Cardiac muscle cell (in vitro differentiated cells and primary cell): ENCODE results near the gene PLEKHM1. TPM values are rescaled to one million over a fixed set of nuclear protein-coding genes. Genes with fewer than 3 reads are reported as not detected.

ENCODE experiments used
- DNase-seq, 2 donors: peaks; one replicate each; pipeline versions ENCODE4 v3.0.0 to v3.0.0-alpha.2; 2010 to 2017; ENCODE audit warnings: low read depth in 1 of 2, low spot score in 1 of 2
- H3K27ac ChIP-seq: fragments of 200-600 bp; sonication (generic); 2 replicates; pipeline ENCODE4 v1.5.1; 2016
- H3K27me3 ChIP-seq: fragments of 200-600 bp; sonication (generic); 2 replicates; pipeline ENCODE4 v1.6.0; 2016; ENCODE audit warnings: control low read depth
- H3K36me3 ChIP-seq: fragments of 200-600 bp; sonication (generic); 2 replicates; pipeline ENCODE4 v1.5.1; 2016; ENCODE audit warnings: control low read depth
- H3K4me1 ChIP-seq: fragments of 200-600 bp; sonication (generic); 2 replicates; pipeline ENCODE4 v1.8.1; 2017; ENCODE audit warnings: low read depth, mild to moderate bottlenecking, mixed run types
- H3K4me3 ChIP-seq: fragments of 200-600 bp; sonication (generic); 2 replicates; pipeline ENCODE4 v1.5.1; 2016; ENCODE audit warnings: mild to moderate bottlenecking
- H3K9me3 ChIP-seq: fragments of 200-600 bp; sonication (generic); 2 replicates; pipeline ENCODE4 v1.5.1; 2017; ENCODE audit warnings: low read depth, mild to moderate bottlenecking, control low read depth
- polyA plus RNA-seq: library from polyadenylated mRNA; unstranded; fragments of >200 nt; fragmentation: Nextera tagmentation; extraction: Ambion mirVana; gene quantifications from 2 replicates; pipeline ENCODE4 v1.2.1, GENCODE V29; 2016
- total RNA-seq: library from RNA; depleted of rRNA; stranded (reverse); fragments of >200 nt; gene quantifications from 2 replicates; pipeline ENCODE4 v1.2.3, GENCODE V29; 2016
- TF ChIP-seq, protein P1 (sequence below): IDR thresholded peaks from 2 replicates; pipeline ENCODE4 v1.5.1; 2012; ENCODE audit warnings: low read depth, mild to moderate bottlenecking, low read length

Gene PLEKHM1
- total and polyA plus RNA-seq, 2 experiments from 2014 or later: 13.5 to 50.8 TPM

DNA sequence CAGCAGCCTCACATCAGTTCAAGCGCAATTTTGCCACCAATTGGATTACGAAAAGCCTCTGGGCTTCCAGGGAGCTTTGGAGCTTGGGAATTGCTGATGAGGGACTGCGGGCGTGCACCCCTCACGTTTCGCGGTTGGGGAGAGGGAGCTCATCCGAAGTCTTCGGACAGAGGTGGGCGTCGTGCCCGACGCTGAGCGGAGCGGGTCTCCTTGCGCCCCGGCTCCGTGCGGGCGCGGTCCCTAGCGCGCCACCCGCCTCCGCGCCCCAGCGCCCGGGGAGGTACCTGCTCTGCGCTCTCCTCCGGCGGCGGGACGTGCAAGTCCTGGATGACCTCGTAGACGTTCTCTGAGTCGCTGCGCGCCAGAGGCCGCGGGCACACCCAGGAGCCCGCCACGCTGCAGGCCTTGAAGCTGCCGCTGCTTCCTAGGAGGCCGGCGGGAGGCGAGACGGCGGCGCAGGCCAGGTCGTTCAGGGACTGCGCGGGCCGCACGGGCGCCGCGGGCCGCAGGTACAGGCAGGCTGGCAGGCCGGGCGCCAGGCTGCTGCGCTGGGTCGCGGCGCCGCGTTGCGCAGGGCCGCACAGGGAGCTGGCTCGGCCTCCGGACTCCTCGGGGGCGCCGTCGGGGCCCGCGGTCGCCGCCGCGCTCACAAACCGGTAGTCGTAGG lies 61.0 kb downstream of the PLEKHM1 start:
- Histone ChIP-seq H3K27ac (no peak overlapping the region), H3K4me1 (no peaks in the 10 kb centered on the region), H3K36me3 (no peaks in the 10 kb centered on the region), H3K9me3 (no peaks in the 10 kb centered on the region), H3K27me3 (peaks cover 69% of the 10 kb centered on the region), H3K4me3 (peak overlapping the region; percentile 12)
- TF ChIP-seq, protein P1, sequence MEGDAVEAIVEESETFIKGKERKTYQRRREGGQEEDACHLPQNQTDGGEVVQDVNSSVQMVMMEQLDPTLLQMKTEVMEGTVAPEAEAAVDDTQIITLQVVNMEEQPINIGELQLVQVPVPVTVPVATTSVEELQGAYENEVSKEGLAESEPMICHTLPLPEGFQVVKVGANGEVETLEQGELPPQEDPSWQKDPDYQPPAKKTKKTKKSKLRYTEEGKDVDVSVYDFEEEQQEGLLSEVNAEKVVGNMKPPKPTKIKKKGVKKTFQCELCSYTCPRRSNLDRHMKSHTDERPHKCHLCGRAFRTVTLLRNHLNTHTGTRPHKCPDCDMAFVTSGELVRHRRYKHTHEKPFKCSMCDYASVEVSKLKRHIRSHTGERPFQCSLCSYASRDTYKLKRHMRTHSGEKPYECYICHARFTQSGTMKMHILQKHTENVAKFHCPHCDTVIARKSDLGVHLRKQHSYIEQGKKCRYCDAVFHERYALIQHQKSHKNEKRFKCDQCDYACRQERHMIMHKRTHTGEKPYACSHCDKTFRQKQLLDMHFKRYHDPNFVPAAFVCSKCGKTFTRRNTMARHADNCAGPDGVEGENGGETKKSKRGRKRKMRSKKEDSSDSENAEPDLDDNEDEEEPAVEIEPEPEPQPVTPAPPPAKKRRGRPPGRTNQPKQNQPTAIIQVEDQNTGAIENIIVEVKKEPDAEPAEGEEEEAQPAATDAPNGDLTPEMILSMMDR: no peak
- peak in 1 of 2 donors; percentile 60 for DNase-seq

DNA sequence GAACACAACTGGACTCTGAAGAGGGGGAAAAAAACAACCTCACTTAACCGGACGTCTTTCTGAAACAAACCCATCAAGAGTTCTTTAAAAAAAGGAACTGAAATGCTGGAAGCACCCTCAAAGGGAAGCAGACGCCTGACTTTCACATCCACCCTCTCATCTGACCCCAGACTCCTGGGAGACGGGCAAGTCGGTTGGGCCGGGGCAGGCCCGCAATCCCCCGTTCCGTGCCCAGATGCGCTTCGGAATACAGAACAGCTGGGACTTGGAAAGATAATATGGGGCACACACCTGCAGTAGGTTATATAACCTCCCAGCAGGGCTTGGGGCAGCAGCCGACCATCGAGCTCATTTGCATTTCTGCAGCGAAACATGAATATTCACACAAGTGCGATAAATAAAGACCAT lies 61.6 kb downstream of the PLEKHM1 start:
- H3K4me1 ChIP-seq: peaks cover 5% of the 10 kb centered on the region
- H3K27ac ChIP-seq: no peak overlapping the region
- TF ChIP-seq, protein P1: no peak
- no peaks in the 10 kb centered on the region for H3K36me3 ChIP-seq
- peak overlapping the region; percentile 12 for H3K4me3 ChIP-seq
- no peaks in the 10 kb centered on the region for H3K9me3 ChIP-seq
- no peak for DNase-seq
- H3K27me3 ChIP-seq: peaks cover 69% of the 10 kb centered on the region

GRCh38 chr17:45428050-45428617 lies 62.4 kb downstream of the PLEKHM1 start:
- H3K27me3 ChIP-seq: peaks cover 62% of the 10 kb centered on the region
- peak; percentile 67 to 80 for DNase-seq
- H3K4me1 ChIP-seq: peaks cover 5% of the 10 kb centered on the region
- H3K27ac ChIP-seq: no peak overlapping the region
- H3K4me3 ChIP-seq: no peak overlapping the region
- H3K36me3 ChIP-seq: no peaks in the 10 kb centered on the region
- H3K9me3 ChIP-seq: no peaks in the 10 kb centered on the region
- TF ChIP-seq, protein P1: peak; percentile 94

GRCh38 chr17:45427181-45427835 lies 63.2 kb downstream of the PLEKHM1 start:
- H3K36me3 ChIP-seq: no peaks in the 10 kb centered on the region
- TF ChIP-seq, protein P1: no peak
- no peak for DNase-seq
- H3K9me3 ChIP-seq: no peaks in the 10 kb centered on the region
- H3K27ac ChIP-seq: no peak overlapping the region
- H3K4me3 ChIP-seq: no peak overlapping the region
- H3K27me3 ChIP-seq: peaks cover 53% of the 10 kb centered on the region
- peaks cover 5% of the 10 kb centered on the region for H3K4me1 ChIP-seq

GRCh38 chr17:45426561-45426960 lies 64.0 kb downstream of the PLEKHM1 start:
- no peak overlapping the region for H3K27ac ChIP-seq
- peaks cover 5% of the 10 kb centered on the region for H3K4me1 ChIP-seq
- H3K36me3 ChIP-seq: no peaks in the 10 kb centered on the region
- no peak overlapping the region for H3K4me3 ChIP-seq
- TF ChIP-seq, protein P1: no peak
- H3K9me3 ChIP-seq: no peaks in the 10 kb centered on the region
- DNase-seq: no peak
- peaks cover 47% of the 10 kb centered on the region for H3K27me3 ChIP-seq
